ENCODE results near the gene HAP1.

The HAP1 gene

GRCh38 chr17:41775394-41776226 lies 41.2 kb upstream of the HAP1 start:
- TF ChIP-seq Cebpa-rat (IDR thresholded peaks at IDR 0.05) = no peak
- H4K20me1 ChIP-seq = peaks cover 88 to 100% (median 95%) of the 10 kb centered on the region in 11 experiments
- H3K36me3 ChIP-seq = peaks cover 42 to 66% (median 57%) of the 10 kb centered on the region in 11 experiments
- no peaks in the 10 kb centered on the region for H3K27me3 ChIP-seq
- no peak overlapping the region; a peak in 1 of 20 replicates for H3K4me3 ChIP-seq
- H3K4me2 ChIP-seq = peak overlapping the region; percentile 68 to 99 (median 90)
- peak overlapping the region in 9 of 11 experiments; percentile 8 to 65 (median 52); a peak in 15 of 22 replicates for H3K27ac ChIP-seq
- H3K9ac ChIP-seq = peak overlapping the region; percentile 12 to 64 (median 50); a peak in 15 of 22 replicates
- H3K9me3 ChIP-seq (replicated peaks in 1 of 11) = no peaks in the 10 kb centered on the region
- peaks cover 82 to 93% (median 90%) of the 10 kb centered on the region in 10 experiments for H3K4me1 ChIP-seq

GRCh38 chr17:41773731-41774193 lies 39.3 kb upstream of the HAP1 start:
- Histone ChIP-seq H4K20me1 (peaks cover 93 to 100% (median 99%) of the 10 kb centered on the region in 11 experiments), H3K4me2 (peak overlapping the region; percentile 72 to 99 (median 90)), H3K9ac (peak overlapping the region in 7 of 11 experiments; percentile 14 to 65 (median 53); a peak in 11 of 22 replicates), H3K4me3 (no peak overlapping the region; a peak in 1 of 20 replicates), H3K9me3 (replicated peaks in 1 of 11) (no peaks in the 10 kb centered on the region), H3K27ac (peak overlapping the region in 7 of 11 experiments; percentile 17 to 66 (median 49); a peak in 9 of 22 replicates), H3K27me3 (no peaks in the 10 kb centered on the region), H3K36me3 (peaks cover 60 to 85% (median 75%) of the 10 kb centered on the region in 11 experiments), H3K4me1 (peaks cover 67 to 75% (median 71%) of the 10 kb centered on the region in 10 experiments)
- no peak for TF ChIP-seq Cebpa-rat (IDR thresholded peaks at IDR 0.05)

- peak overlapping the region in 8 of 11 experiments; percentile 13 to 66 (median 47); a peak in 12 of 22 replicates for H3K27ac ChIP-seq
- H3K4me2 ChIP-seq = peak overlapping the region; percentile 72 to 99 (median 90)
- H3K36me3 ChIP-seq = peaks cover 66 to 89% (median 81%) of the 10 kb centered on the region in 11 experiments
- H3K9ac ChIP-seq = peak overlapping the region in 7 of 11 experiments; percentile 24 to 65 (median 33); a peak in 8 of 22 replicates
- no peaks in the 10 kb centered on the region for H3K27me3 ChIP-seq
- TF ChIP-seq Cebpa-rat (IDR thresholded peaks at IDR 0.05) = no peak
- H3K4me3 ChIP-seq = no peak overlapping the region
- H4K20me1 ChIP-seq = peaks cover 87 to 100% (median 100%) of the 10 kb centered on the region in 11 experiments
- H3K4me1 ChIP-seq = peaks cover 63 to 70% (median 66%) of the 10 kb centered on the region in 10 experiments
- no peaks in the 10 kb centered on the region for H3K9me3 ChIP-seq (replicated peaks in 1 of 11)
Measured at GRCh38 chr17:41773190-41773588, 38.7 kb upstream of the HAP1 start.

GRCh38 chr17:41772586-41773189 lies 38.2 kb upstream of the HAP1 start:
- H3K9me3 ChIP-seq (replicated peaks in 1 of 11) = no peaks in the 10 kb centered on the region
- H3K36me3 ChIP-seq = peaks cover 71 to 89% (median 83%) of the 10 kb centered on the region in 11 experiments
- peak overlapping the region; percentile 72 to 99 (median 90) for H3K4me2 ChIP-seq
- H3K4me3 ChIP-seq = no peak overlapping the region
- H3K9ac ChIP-seq = peak overlapping the region in 8 of 11 experiments; percentile 15 to 65 (median 34); a peak in 8 of 22 replicates
- H3K4me1 ChIP-seq = peaks cover 58 to 65% (median 61%) of the 10 kb centered on the region in 10 experiments
- no peaks in the 10 kb centered on the region for H3K27me3 ChIP-seq
- H4K20me1 ChIP-seq = peaks cover 82 to 100% (median 98%) of the 10 kb centered on the region in 11 experiments
- TF ChIP-seq Cebpa-rat (IDR thresholded peaks at IDR 0.05) = no peak
- peak overlapping the region in 7 of 11 experiments; percentile 13 to 66 (median 47); a peak in 14 of 22 replicates for H3K27ac ChIP-seq

- no peaks in the 10 kb centered on the region for H3K9me3 ChIP-seq (replicated peaks in 1 of 11)
- H3K4me3 ChIP-seq = no peak overlapping the region
- no peak for TF ChIP-seq Cebpa-rat (IDR thresholded peaks at IDR 0.05)
- peaks cover 77 to 100% (median 96%) of the 10 kb centered on the region in 11 experiments for H4K20me1 ChIP-seq
- peaks cover 74 to 89% (median 87%) of the 10 kb centered on the region in 11 experiments for H3K36me3 ChIP-seq
- H3K27ac ChIP-seq = peak overlapping the region in 9 of 11 experiments; percentile 11 to 66 (median 31); a peak in 12 of 22 replicates
- peak overlapping the region in 8 of 11 experiments; percentile 4 to 65 (median 32); a peak in 6 of 22 replicates for H3K9ac ChIP-seq
- H3K27me3 ChIP-seq = no peaks in the 10 kb centered on the region
- peaks cover 53 to 60% (median 57%) of the 10 kb centered on the region in 10 experiments for H3K4me1 ChIP-seq
- peak overlapping the region in 9 of 11 experiments; percentile 72 to 99 (median 92); a peak in 17 of 22 replicates for H3K4me2 ChIP-seq
Measured at GRCh38 chr17:41772218-41772585, 37.8 kb upstream of the HAP1 start.

- H3K36me3 ChIP-seq = peaks cover 76 to 89% (median 87%) of the 10 kb centered on the region in 11 experiments
- peak overlapping the region in 9 of 11 experiments; percentile 11 to 66 (median 31); a peak in 12 of 22 replicates for H3K27ac ChIP-seq
- peak overlapping the region in 8 of 11 experiments; percentile 72 to 99 (median 92); a peak in 13 of 22 replicates for H3K4me2 ChIP-seq
- TF ChIP-seq Cebpa-rat (IDR thresholded peaks at IDR 0.05) = no peak
- H3K9ac ChIP-seq = peak overlapping the region in 7 of 11 experiments; percentile 4 to 65 (median 33); a peak in 4 of 22 replicates
- no peaks in the 10 kb centered on the region for H3K27me3 ChIP-seq
- H3K4me1 ChIP-seq = peaks cover 47 to 54% (median 51%) of the 10 kb centered on the region in 10 experiments
- H4K20me1 ChIP-seq = peaks cover 71 to 95% (median 90%) of the 10 kb centered on the region in 11 experiments
- H3K4me3 ChIP-seq = no peak overlapping the region
- no peaks in the 10 kb centered on the region for H3K9me3 ChIP-seq (replicated peaks in 1 of 11)
Measured at GRCh38 chr17:41771389-41772206, 37.2 kb upstream of the HAP1 start.

- peaks cover 78 to 89% (median 88%) of the 10 kb centered on the region in 11 experiments for H3K36me3 ChIP-seq
- no peak overlapping the region for H3K4me3 ChIP-seq
- peaks cover 55 to 89% (median 74%) of the 10 kb centered on the region in 11 experiments for H4K20me1 ChIP-seq
- no peaks in the 10 kb centered on the region for H3K9me3 ChIP-seq (replicated peaks in 1 of 11)
- H3K4me2 ChIP-seq = no peak overlapping the region
- H3K27ac ChIP-seq = no peak overlapping the region
- no peaks in the 10 kb centered on the region for H3K27me3 ChIP-seq
- H3K9ac ChIP-seq = no peak overlapping the region
- no peak for TF ChIP-seq Cebpa-rat (IDR thresholded peaks at IDR 0.05)
- peaks cover 30 to 38% (median 34%) of the 10 kb centered on the region in 10 experiments for H3K4me1 ChIP-seq
Measured at GRCh38 chr17:41769985-41770384, 35.5 kb upstream of the HAP1 start.

GRCh38 chr17:41769346-41769862 lies 35.0 kb upstream of the HAP1 start:
- Histone ChIP-seq H3K9ac (no peak overlapping the region), H4K20me1 (peaks cover 49 to 89% (median 72%) of the 10 kb centered on the region in 11 experiments), H3K27ac (no peak overlapping the region), H3K4me2 (no peak overlapping the region), H3K4me1 (peaks cover 25 to 32% (median 29%) of the 10 kb centered on the region in 10 experiments), H3K36me3 (peaks cover 84 to 89% (median 88%) of the 10 kb centered on the region in 11 experiments), H3K27me3 (no peaks in the 10 kb centered on the region), H3K9me3 (replicated peaks in 1 of 11) (no peaks in the 10 kb centered on the region), H3K4me3 (no peak overlapping the region)
- TF ChIP-seq Cebpa-rat (IDR thresholded peaks at IDR 0.05) = no peak
